Motor neuron (in vitro differentiated cells): ENCODE results near the gene GPBP1L1. TPM values are rescaled to one million over a fixed set of nuclear protein-coding genes. Genes with fewer than 3 reads are reported as not detected.

ENCODE experiments used
- ATAC-seq, 8 experiments: fragments of 200-7000 bp; cut with Tn5 transposase; replicated peaks in 6 of 8; 2 replicates each; pipeline ENCODE4 v1.8.0; 2021; ENCODE audit warnings: mild to moderate bottlenecking in 8 of 8, moderate library complexity in 8 of 8
- H3K27ac ChIP-seq, 2 donors: fragments of 250-450 bp; sonication (Bioruptor Pico); 2 replicates each; pipeline ENCODE4 v1.9.0; 2021; ENCODE audit warnings: antibody characterized with exemption in 2 of 2, mild to moderate bottlenecking in 2 of 2, moderate library complexity in 1 of 2
- H3K4me1 ChIP-seq, 2 donors: fragments of 250-450 bp; sonication (Bioruptor Pico); replicated peaks in 1 of 2; 2 replicates each; pipeline ENCODE4 v1.6.1; 2021; ENCODE audit warnings: antibody characterized with exemption in 2 of 2, mild to moderate bottlenecking in 2 of 2, moderate library complexity in 1 of 2
- H3K4me3 ChIP-seq, 5 donors: fragments of 250-450 bp; sonication (Bioruptor Pico); 2 replicates each; pipeline ENCODE4 v1.9.0; 2021; ENCODE audit warnings: antibody characterized with exemption in 5 of 5, mild to moderate bottlenecking in 5 of 5, moderate library complexity in 4 of 5
- WGBS, 10 experiments: fragments of 450-650 bp; shearing (Covaris generic); methylation state at CpG; one replicate each; pipeline ENCODE4 v1.0.0; 2022; 5-methylcytosine and 5-hydroxymethylcytosine counted together
- in situ Hi-C, 9 experiments: fragments of 400-800 bp; cut with MboI; loops; one replicate each; pipeline ENCODE4 v1.15.0; 2021; ENCODE audit warnings: low sequenced_read_pairs in 9 of 9, low pct_unique_long_range_greater_than_20kb in 2 of 9; ENCODE audit not compliant: unreplicated experiment in 9 of 9
- total RNA-seq, 8 experiments: library from RNA; unstranded; fragments of 300-600 nt; gene quantifications; 2 replicates each; pipeline versions ENCODE4 v1.2.3 to v1.2.4, GENCODE V29; 2022

GPBP1L1 gene
- total RNA-seq, 8 experiments from 2014 or later = 63.0 to 112 (median 84.4) TPM

DNA sequence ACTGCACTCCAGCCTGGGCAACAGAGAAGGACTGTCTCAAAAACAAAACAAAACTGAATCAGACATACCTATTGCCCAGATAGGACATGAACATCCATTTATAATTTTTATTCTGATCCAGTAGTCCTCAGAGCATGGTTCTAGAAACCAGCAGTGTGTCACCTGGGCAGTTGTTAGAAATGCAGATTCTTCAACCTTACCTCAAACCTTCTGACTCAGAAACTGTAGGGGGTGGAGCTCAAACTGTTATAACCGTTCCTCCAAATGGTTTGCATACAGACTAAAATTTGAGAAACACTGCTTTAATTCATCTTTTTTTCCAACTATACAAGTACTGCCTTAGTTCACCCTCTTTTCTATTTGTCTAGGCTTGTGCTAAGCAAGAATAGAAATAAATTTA, 96.5 kb downstream of the GPBP1L1 start:
- Histone ChIP-seq H3K27ac (no peak overlapping the region), H3K4me1 (peaks cover 3 to 6% of the 10 kb centered on the region in 2 donors), H3K4me3 (no peak overlapping the region)
- in situ Hi-C loops = no loop called here
- no peak for ATAC-seq
- 88 to 100% (median 100%) methylated on average over 1 of the region's 1 CpG; no CpG with 5 or more reads in 5 of the 10 experiments for WGBS, 10 experiments

DNA sequence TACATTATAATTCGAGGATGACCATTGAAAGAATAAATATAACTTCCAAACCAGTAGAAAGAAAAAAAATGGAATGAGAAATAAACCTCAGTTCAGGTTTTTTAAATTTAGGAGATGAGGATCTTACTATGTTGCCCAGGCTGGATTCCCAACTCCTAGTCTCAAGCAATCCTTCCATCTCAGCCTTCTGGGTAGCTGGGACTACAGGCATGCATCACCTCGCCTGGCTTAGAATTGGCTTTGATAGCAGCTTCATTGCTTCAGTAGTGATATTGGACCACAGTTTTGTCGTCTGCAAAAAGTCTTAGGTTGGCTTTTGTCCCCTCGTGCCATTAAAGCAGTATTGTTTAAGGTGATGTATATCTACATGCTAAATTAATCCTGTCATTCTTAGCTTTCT, 99.6 kb downstream of the GPBP1L1 start:
- peaks cover 3 to 6% of the 10 kb centered on the region in 2 donors for H3K4me1 ChIP-seq
- H3K27ac ChIP-seq = no peak overlapping the region
- in situ Hi-C loops = no loop called here
- H3K4me3 ChIP-seq = no peak overlapping the region
- no peak for ATAC-seq
- 69 to 100% (median 87%) methylated on average over 1 to 4 of the region's 4 CpGs for WGBS, 10 experiments

DNA sequence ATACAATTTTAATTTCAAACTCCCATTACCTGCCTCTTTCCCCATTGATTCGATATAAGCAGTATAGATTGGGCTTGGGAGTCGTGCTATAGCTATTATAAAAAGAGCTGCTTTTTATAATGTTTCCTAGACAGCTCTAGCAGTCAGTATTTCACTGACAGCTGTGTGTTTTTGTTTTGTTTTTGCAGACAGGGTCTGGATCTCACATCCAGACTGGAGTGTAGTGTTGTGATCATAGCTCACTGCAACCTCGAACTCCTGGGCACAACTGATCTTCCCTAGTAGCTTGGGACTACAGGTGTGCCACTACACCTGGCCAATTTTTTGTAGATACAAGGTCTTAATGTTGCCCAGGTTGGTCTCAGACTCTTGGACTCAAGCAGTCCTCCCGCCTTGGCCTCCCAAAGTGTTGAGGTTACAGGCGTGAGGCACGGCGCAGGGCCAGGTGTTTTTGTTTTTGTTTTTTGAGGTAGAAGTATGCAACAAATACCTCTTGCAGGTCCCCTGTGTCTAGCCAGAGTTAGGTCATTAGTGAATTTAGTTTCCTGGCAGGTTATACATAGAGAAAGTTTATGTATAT, 100.7 kb downstream of the GPBP1L1 start:
- H3K4me3 ChIP-seq = peak overlapping the region; percentile 75 to 94 (median 89)
- no peak for ATAC-seq
- peaks cover 3 to 6% of the 10 kb centered on the region in 2 donors for H3K4me1 ChIP-seq
- WGBS, 10 experiments = 0 to 45% (median 33%) methylated on average over 1 to 7 of the region's 7 CpGs
- no peak overlapping the region for H3K27ac ChIP-seq
- in situ Hi-C loops = no loop called here

DNA sequence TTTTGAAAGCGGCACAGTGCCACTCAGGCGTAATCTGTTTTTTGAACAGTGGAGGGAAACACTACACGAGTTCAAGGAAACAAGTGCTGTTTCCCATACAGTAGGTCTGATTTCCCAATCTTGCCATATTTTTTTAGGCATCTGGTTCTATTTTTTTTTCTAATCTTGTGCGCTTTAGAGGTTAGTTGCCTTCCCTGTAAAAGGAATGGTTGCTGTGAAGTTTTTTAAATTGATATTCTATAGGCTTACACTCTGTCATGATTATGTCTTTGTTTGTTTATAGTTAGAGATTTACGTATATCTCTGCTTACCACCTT, 101.3 kb downstream of the GPBP1L1 start:
- Histone ChIP-seq H3K27ac (no peak overlapping the region), H3K4me3 (peak overlapping the region; percentile 75 to 94 (median 89)), H3K4me1 (peaks cover 3 to 6% of the 10 kb centered on the region in 2 donors)
- ATAC-seq = no peak
- in situ Hi-C loops = no loop called here
- WGBS, 10 experiments = 0 to 7% (median 0%) methylated on average over 1 to 5 of the region's 5 CpGs

DNA sequence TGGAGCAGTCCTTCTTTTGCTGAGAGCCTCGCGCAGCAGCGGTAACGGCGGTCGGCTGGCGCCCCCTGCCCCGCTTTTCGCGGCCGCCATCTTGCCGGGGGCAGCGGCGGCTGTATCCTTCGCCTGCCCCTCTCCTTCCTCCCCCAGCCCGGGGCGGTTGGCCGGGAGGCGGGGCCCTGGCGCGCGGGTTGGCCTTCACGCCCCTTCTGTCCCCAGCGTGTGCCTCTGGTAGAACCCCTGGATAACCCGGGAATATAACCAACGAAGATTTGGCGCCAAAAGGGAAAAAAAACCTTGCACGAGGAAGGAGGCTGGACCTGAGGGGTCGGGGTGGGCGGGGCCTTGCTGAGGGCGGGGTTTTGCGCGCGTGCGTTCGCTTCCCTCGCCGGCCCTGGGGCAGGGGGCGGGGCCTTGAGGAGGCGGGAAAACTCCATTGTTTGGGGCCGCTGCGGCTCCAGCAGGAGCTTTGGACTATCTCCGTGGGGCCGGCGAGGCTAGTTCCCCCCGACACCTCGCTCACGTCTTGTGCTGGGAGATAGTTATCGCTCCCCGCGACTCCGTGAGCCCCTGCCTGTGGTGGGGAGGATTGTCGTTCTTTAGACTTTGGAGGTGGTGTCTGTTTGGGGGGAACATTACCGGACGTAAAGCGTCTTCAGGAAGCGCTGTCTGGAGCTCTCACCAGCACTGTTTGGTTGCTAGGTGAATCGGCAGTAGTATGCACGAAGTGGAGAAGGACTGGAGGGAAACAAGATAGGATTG, 101.8 kb downstream of the GPBP1L1 start:
- WGBS, 10 experiments = 0 to 7% (median 0%) methylated on average over 3 to 21 of the region's 59 CpGs; no CpG with 5 or more reads in 3 of the 10 experiments
- Histone ChIP-seq H3K27ac (peak overlapping the region; percentile 75 to 78), H3K4me1 (peaks cover 3 to 6% of the 10 kb centered on the region in 2 donors), H3K4me3 (peak overlapping the region; percentile 75 to 94 (median 89))
- in situ Hi-C loops = no loop called here
- peak; percentile 27 to 53 (median 45) for ATAC-seq

DNA sequence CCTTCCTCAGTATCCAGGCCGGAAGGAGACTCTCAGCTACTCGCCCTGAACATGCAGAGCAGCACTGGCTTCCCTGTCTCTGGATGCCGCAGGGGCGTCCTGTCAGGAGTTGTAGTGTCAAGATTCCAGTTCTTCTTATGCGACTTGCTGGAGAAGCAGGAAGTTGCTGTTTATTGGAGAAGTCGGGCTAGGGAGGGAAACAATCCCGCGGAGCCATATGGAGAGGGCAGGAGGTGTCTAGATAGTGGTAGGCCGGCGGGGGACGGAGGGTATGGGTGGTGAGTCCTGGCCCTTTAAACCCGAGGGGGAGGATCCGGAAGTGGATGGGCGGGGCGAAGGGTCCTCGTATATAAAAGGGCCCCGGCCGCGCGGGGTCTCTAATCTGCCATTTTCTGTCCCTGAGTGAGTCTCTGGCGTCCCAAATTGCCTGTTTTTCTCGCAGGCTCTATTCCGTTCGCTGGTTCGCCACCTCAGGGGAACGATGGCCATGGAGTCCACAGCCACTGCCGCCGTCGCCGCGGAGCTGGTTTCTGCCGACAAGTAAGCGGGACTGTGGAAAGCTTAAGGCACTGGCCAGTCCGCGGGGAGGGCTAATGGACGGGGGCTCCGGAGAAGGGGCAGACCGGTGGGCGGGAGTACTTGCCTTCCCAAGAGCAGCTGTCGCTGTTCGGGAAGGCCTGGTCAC, 102.5 kb downstream of the GPBP1L1 start, which contains the start of gene NASP:
TSS of gene NASP (plus strand) at position 376 of the 685 bp plus-strand sequence. CDS start at position 482, 106 bp downstream.
- H3K4me1 ChIP-seq = peaks cover 3 to 6% of the 10 kb centered on the region in 2 donors
- 0 to 1% (median 0%) methylated on average over 1 to 26 of the region's 41 CpGs; no CpG with 5 or more reads in 5 of the 10 experiments for WGBS, 10 experiments
- peak within 1 kb of the TSS; percentile 75 to 78 for H3K27ac ChIP-seq
- H3K4me3 ChIP-seq = peak within 1 kb of the TSS; percentile 75 to 94 (median 89)
- in situ Hi-C loops = no loop called here
- ATAC-seq = peak; percentile 65 to 83 (median 77)

DNA sequence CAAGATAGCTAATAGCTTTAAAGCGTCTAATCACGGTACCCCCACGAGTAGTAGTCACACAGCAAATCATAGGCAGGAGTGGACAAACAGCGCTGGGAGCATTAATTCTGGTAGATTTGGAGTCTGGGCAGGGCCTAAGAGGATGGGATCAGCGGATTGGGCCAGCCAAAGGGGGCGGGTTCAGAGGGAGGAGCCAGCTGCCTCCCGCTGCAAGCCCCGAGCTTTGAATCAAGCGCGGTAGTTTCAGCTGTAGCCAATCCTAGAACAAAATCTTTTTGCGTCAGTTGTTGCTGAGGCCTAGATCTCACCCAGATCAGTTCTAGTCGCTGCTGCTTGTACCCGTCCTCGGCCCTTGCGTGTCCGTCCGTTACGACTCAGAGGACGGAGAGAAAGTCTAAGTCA, 103.1 kb downstream of the GPBP1L1 start:
- 0 to 20% (median 0%) methylated on average over 1 to 16 of the region's 19 CpGs; no CpG with 5 or more reads in 1 of the 10 experiments for WGBS, 10 experiments
- H3K4me1 ChIP-seq = peaks cover 3 to 6% of the 10 kb centered on the region in 2 donors
- H3K4me3 ChIP-seq = peak overlapping the region; percentile 75 to 94 (median 89)
- in situ Hi-C loops = no loop called here
- H3K27ac ChIP-seq = peak overlapping the region; percentile 75 to 78
- ATAC-seq = peak; percentile 78 to 84 (median 80)

Other genes starting within 250 kb of the GPBP1L1 start
- 10 to 100 TPM in 1 of 8 experiments, 1 to 10 TPM in 7; 1.1 to 17.3 (median 2.0) TPM for gene TESK2, start 195.4 kb downstream of the GPBP1L1 start, total RNA-seq
- 1 to 10 TPM in 7 of 8 experiments, under 1 TPM in 1; 0.76 to 5.5 (median 2.6) TPM for gene CCDC163, start 186.5 kb downstream of the GPBP1L1 start, total RNA-seq
- 10 to 100 TPM in 2 of 8 experiments, 1 to 10 TPM in 6; 3.7 to 12.7 (median 5.3) TPM for gene MMACHC, start 186.2 kb downstream of the GPBP1L1 start, total RNA-seq
- 1,000 to 10,000 TPM in 1 of 8 experiments, 100 to 1,000 TPM in 7; 245 to 1,200 (median 476) TPM for gene PRDX1, start 164.6 kb downstream of the GPBP1L1 start, total RNA-seq
- gene AKR1A1, start 135.7 kb downstream of the GPBP1L1 start, total RNA-seq = 100 to 1,000 TPM in 7 of 8 experiments, 10 to 100 TPM in 1; 88.1 to 272 (median 151) TPM
- gene NASP, start 102.5 kb downstream of the GPBP1L1 start, total RNA-seq = 100 to 1,000 TPM in 5 of 8 experiments, 10 to 100 TPM in 3; 34.6 to 392 (median 116) TPM
- gene CCDC17, start 62.5 kb downstream of the GPBP1L1 start, total RNA-seq = 1 to 10 TPM in 5 of 8 experiments, under 1 TPM in 3; 0.15 to 4.8 (median 1.2) TPM
- gene TMEM69, start 1.6 kb upstream of the GPBP1L1 start, total RNA-seq = 10 to 100 TPM; 25.2 to 49.4 (median 41.1) TPM
- 10 to 100 TPM in 7 of 8 experiments, 1 to 10 TPM in 1; 7.9 to 16.3 (median 14.2) TPM for gene IPP, start 64.1 kb upstream of the GPBP1L1 start, total RNA-seq
- gene MAST2, start 117.1 kb upstream of the GPBP1L1 start, total RNA-seq = 10 to 100 TPM; 17.8 to 50.0 (median 31.7) TPM